ENCODE data around the gene SHISA7.

DNA sequence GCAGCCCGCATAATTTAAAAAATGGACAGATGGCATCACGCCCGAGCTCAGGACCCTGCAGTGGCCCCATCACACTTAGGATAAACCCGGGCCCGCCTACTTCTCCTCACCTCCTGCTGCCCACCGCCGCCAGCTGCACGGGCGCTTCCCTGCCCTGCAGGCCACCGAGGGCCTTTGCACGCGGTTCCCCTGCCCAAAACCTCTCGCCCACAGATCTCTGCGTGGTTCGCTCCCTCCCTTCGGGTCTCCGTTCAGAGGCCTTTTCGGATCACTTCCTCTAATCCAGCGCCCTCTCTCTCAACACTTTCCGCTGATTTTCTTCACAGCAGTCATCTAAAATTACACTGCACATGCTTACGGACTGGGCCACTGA is 1.8 kb downstream of the SHISA7 start:
- TF ChIP-seq POLR2A (IDR thresholded peaks at IDR 0.05; ENCODE audit: low read length) (no peak), GATA1 (IDR thresholded peaks at IDR 0.05; ENCODE audit: low read depth, low read length) (no peak)
